Activated CD8-positive, alpha-beta memory T cell treated with anti-CD3 and anti-CD28 coated beads, Interleukin-2, amount 50 U/mL, for 4 hours (primary cell): ENCODE measurements around the gene CTSW.

Experiments used
- DNase-seq: peaks from one replicate; pipeline ENCODE4 v3.0.0-alpha.2; 2020

The CTSW gene

DNA sequence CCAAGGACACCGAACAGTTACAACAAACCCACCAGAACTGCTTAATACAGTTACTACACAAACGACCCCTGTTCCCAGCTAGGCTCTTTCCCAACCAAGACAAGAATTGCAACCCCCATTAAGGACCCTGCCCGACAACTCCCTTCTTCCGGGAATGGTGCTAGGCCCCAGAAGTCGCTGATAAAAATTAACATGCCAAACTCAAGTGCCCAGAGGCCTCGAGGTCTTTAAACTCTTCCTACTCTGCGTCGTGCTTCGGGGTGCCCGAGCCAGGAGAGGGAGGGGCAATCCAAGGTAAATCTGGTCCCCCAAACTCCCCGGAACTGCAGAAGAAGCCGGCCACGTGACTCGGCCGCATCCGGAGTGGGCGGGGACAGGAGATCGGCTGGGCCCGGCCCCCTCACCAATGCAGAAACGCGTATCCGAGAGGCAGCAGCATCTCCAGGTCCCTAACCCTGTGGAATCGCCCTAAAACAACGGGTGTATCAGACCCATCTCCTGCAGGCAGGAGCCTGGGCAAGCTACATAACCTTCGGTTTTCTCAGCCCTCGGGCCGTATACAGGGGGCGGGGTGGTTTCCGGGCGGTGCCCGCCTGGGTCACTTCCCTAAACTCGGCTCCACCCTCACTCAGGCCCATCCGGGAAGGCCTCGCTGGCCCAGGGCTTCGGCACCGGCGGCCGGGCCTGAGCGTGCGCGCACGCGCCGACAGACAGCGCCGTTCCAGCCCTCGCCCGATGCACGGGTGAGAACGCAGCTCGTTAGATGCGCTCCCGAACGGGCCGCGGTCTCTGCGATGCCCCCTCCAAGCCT lies 22.7 kb upstream of the CTSW start:
- peak; percentile 84 for DNase-seq

DNA sequence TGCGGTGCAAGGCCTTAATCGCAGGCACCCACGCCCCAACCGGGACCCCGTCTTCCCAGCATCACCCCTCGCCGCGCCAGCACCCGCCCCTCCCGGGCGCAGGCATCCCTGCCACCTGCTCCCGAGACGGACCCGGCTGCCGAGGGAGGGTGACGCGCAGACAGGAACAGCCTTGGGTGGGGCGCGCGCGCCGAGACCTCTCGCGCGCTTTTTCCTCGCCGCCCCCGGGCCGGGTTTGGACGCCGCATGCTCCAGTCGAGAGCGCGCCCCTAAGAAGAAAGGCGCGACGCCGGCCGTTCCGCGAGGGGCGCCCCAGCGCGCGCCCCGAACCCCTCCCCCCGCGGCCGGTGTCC lies 22.2 kb upstream of the CTSW start:
- DNase-seq, result peak; percentile 74

DNA sequence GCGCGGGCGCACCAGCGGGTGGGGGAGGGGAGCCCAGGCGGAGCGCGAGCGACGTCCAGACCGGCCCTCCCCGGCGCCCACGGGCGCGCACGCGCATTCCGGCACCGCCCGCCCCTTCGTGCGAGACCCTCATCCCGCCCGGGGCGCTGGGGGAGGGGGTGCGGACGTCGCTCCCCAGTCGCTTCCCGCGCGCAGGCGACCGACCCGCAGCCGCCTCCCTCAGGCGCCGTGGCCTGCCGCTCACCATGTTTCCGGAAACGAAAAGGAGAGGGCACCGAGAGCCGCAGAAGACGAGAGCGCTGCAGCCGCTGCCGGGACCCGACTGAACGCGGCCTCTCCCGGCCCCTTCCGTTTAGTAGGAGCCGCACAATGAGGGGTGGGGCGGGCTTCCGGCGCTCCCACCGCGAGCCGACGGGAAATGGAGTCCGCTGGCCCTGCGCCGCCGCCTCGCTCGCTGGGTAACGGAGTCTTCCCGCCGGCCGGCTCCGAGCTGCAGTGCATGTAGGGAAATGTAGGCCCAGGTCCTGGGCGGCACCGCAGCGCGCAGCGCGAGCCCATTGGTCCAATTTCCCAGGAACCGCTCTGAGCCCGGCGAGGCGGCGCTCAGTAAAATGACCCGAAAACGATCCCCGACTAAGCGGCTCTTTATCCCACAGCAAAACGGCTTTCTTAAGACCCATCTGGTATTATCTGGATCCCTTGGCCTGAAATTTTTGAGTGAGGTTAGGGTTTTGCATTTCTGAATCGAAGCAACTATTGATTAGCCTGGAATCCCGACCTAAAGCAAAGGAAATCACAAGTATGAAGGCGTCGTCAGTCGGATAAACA lies 21.6 kb upstream of the CTSW start, which contains the start of gene CFL1:
Gene CFL1, minus strand, starts transcription at position 328 of the 828 bp plus-strand sequence. Its CDS starts 81 bp downstream, at position 247.
- DNase-seq, result peak; percentile 96

DNA sequence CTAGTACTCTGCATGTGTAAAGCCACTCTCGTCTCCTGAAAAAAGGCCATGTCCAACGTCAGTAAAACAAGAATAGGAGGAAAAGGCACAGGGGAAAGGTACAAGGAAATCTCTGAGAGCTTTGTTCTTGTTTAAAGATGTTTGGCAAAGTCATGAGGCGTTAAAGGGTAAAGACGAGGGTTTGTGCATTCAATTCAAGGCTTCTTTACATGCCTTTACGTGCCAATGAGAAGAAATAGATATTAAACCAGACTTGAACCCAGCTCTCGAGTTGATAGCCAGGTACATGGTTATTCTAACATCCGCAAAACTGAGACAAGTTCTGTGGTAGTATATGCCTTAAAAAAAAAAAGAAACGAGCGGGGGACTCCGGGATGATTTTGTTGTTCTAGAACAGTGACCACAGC lies 21.0 kb upstream of the CTSW start:
- no peak for DNase-seq

DNA sequence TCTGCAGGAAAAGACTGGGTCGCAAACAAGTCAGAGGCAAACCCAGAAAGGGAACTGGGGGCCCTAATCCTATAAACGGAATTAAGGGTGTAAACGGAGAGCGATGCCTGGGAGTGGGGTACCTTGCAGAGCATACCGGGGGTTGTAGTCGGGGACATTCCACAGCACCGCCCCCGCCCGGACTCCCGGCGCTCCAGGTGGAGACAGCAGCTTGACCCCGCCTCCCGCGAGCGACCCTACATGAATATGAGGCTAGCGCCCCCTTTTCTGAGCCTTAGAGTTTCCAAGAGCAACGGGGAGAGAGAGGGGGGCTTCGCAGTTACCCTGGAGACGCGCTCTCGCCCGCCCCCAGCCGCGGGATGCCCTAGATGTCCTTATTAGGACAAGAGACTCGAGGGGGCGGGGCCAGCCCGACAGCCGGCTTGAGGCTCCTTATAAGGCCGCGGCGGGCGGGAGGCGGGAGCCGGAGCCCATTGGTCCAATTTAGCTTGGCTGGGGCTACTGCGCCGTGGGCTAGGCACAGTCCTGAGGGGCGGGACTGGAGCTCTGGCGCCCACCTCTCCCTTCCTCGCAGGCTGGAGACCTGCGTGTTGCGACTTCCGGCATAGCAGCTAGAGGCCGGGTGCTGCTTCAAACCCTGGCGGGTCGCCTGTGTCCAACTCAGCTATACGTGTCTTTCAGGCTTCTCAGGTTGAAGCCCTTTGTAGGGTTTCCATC lies 20.4 kb upstream of the CTSW start:
- peak; percentile 97 for DNase-seq

DNA sequence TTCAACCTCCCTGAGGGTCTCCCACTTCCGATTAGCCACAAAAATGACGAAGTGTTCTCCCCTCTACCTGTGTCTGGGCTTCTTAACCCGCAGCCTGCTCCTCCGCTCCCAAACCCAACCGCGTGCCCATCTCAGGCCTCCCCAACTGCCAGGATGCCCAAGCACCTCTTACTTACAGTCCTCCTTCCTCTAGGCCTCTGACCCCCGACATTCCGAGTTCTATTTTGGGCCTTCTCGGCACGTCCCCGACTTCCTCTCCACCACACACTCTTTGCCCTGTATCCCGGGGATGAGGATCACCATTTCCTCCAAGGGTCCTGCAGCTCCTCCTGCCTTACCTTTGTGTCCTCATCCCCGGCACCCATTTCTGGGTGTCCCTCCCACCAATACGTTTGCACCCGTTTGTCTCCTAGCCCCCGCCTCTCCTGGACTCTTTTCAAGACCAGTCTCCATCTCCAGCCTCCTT lies 19.8 kb upstream of the CTSW start:
- DNase-seq, result no peak

DNA sequence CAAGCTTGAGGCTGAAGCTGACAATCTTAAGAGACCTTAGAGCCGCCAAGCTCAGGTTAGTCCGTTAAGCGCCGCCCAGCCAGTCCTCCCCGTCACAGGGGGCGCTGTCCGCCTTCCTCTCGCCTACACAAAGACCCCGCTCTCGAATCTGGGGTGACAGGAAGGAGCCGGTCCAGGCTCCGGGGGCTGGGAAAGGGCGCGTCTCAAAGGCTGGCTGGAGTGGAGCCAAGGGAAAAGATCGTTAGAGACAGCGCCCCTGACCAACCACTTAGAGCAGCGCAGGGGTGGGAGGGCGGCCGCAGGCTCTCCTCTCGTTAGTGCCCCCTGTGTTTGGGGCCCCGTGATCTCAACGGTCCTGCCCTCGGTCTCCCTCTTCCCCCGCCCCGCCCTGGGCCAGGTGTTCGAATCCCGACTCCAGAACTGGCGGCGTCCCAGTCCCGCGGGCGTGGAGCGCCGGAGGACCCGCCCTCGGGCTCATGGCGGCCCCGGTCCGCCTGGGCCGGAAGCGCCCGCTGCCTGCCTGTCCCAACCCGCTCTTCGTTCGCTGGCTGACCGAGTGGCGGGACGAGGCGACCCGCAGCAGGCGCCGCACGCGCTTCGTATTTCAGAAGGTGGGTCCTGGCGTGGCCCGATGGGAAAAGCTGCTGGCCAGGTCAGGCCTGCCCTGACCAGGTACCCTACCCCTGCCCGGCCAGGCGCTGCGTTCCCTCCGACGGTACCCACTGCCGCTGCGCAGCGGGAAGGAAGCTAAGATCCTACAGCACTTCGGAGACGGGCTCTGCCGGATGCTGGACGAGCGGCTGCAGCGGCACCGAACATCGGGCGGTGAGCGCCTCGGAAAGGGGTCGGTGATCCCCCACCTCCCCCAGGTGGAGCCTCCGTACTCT lies 19.1 kb upstream of the CTSW start, which contains the start of gene MUS81:
Gene MUS81, plus strand, starts transcription at position 156 of the 887 bp plus-strand sequence. Its CDS starts 321 bp downstream, at position 477.
- DNase-seq, result peak; percentile 97

DNA sequence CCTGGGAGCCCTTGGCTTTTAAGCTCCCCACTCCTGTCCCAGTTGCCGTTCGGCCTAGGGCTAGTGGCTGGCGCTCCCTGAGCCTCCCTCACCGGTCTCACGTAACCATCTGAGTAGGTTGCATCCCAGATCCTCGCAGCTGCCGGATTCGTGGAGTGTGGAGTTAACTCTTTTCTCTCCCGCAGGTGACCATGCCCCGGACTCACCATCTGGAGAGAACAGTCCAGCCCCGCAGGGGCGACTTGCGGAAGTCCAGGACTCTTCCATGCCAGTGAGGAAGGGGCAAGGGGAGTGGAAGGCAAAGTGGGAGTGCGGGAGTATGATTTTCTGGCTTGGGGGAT lies 18.5 kb upstream of the CTSW start:
- DNase-seq, result no peak

DNA sequence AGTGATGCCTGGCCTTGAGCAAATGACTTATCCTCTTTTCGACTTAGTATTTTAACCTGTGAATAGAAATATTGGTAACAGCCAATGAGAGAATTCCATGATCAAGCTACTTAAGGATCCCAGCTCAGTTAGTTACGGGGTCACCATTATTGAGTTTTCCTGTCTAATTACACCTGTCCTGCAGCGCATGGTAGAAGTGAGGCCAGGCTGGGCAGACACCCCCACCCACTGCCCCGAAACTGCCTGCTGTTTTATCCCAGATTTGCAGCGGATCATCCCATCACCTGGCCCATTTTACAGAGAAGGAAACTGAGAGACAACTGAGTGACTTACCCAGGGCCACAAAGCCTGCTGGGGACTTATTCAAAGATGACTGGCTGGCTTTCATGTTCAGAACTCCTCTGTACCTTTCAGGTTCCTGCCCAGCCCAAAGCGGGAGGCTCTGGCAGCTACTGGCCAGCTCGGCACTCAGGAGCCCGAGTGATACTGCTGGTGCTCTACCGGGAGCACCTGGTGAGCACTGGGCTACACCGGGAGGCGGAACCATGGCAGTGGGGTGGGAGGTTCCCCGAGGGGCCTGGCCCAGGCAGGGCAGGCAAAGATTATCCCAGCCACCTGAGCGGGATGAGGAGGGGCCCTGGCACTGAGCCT lies 18.0 kb upstream of the CTSW start:
- DNase-seq, result no peak

DNA sequence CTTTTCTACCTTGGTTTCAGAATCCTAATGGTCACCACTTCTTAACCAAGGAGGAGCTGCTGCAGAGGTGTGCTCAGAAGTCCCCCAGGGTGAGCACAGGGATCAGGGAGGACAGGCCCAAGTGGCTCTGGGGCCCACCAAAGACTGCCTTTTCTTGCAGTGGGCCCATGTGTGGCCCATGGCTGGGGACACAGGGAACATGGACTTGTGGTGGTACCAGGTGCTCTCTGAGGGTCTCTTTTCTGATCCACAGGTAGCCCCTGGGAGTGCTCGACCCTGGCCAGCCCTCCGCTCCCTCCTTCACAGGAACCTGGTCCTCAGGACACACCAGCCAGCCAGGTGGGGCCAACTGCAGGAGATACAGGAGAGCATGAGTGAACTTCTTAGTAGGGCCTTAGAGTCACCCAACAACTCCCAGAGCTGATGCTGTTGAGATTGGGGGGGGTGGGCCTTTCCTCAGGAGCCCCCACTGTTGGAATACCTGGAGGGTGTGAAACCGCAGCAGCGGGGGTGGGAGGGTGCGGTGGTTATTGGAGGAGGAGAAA lies 17.4 kb upstream of the CTSW start:
- DNase-seq, result no peak

DNA sequence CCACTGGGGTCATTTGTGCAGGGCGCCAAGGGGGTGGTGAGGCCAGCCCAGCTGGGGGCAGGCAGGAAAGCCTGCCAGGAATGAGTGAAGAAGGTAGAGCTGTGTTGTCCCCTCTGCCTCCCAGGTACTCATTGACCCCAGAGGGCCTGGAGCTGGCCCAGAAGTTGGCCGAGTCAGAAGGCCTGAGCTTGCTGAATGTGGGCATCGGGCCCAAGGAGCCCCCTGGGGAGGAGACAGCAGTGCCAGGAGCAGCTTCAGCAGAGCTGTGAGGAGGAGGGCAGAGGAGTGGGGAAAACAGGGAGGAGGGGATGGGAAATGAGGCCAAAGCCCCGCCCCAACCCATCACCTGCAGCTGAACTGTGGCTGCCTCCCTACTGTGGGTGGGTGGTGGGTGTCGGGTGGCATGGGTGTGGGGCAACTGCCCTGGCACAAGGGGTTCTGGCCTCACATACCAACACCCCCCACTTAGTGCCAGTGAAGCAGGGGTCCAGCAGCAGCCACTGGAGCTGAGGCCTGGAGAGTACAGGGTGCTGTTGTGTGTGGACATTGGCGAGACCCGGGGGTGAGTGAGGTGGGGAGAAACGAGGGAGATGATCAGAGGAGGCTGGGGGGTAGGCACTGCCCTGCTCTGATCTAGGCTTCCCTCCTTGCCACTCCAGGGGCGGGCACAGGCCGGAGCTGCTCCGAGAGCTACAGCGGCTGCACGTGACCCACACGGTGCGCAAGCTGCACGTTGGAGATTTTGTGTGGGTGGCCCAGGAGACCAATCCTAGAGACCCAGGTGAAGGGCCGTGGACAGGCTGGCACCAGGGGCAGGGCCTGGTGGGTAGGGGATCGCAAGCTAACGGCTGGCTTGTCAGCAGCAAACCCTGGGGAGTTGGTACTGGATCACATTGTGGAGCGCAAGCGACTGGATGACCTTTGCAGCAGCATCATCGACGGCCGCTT lies 16.4 kb upstream of the CTSW start:
- DNase-seq, result no peak

DNA sequence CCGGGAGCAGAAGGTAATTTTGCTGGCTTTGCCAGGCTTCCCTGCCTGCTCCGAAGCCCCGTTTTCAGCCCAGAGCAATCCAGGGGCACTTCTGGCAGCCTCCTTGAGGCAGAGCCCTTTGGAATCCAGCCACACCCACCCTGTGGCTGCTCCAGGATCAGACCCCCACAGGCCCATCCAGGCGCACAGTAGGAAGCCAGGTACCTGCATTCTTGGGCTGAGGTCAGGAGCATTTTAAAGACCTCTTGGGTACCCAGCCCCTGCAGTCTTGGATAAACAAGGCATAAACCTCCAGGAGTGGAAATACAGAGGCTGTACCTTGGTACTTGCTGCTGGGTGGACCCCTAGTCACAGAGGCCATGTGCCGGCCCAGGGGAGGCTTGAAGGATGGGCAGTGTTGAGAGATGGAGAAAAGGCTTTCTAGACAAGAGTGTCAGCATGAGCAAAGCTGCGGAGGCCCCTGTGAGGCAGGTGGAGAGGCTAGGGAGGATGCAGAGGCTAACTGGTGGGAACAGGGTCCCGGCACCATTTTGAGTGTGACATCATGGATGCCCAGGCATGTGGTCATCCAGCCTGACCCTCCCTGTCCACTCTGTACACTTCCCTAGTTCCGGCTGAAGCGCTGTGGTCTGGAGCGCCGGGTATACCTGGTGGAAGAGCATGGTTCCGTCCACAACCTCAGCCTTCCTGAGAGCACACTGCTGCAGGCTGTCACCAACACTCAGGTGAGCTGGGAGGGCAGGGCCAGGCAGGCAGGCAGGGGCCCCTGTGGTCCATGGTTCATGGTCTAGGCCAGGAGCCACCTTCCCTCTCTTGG lies 15.5 kb upstream of the CTSW start:
- no peak for DNase-seq

DNA sequence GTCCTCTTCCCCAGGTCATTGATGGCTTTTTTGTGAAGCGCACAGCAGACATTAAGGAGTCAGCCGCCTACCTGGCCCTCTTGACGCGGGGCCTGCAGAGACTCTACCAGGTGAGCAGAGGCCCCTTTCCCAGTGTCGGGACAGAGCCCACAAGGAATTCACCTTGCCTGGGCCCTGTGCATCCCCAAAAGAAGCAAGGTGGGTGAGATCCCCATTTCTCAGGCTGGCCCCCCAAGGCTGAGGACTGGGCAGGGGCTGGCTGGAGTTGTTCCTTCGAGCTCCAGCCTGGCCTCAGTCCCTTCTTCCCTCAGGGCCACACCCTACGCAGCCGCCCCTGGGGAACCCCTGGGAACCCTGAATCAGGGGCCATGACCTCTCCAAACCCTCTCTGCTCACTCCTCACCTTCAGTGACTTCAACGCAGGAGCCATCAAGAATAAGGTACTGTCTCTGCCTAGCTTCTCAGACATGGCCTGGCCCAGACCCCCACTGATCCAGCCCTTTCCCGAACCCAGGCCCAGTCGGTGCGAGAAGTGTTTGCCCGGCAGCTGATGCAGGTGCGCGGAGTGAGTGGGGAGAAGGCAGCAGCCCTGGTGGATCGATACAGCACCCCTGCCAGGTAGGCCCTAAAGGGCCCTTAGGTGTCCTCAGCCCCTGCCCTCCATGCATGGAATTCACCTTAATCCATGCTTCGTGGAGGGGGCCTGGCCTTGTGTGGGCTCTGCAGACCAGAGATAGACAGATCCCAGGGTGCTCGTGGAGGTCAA lies 14.7 kb upstream of the CTSW start:
- no peak for DNase-seq

DNA sequence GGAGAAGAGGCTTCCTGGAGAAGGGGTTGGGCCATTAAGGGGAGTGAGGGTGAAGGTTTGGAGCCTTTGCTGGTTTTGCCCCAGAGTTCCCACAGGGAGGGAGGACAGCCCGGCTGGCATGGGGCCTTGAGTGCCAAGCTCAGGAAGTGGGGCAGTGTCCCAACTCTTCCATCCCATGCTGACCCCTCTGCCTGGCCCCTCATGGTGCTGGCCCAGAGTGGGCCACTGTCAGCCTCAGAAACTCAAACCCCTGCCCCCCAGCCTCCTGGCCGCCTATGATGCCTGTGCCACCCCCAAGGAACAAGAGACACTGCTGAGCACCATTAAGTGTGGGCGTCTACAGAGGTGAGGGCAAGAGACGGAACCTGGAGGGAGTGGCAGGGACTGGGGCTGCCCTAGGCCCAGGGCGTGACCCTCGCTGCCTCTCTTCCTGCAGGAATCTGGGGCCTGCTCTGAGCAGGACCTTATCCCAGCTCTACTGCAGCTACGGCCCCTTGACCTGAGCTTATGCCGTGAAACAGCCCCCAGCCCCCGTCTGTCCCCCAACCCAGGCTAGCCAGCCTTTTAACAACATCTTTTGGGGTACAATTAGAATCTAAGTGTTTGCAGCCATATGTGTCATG lies 14.0 kb upstream of the CTSW start:
- DNase-seq, result no peak

DNA sequence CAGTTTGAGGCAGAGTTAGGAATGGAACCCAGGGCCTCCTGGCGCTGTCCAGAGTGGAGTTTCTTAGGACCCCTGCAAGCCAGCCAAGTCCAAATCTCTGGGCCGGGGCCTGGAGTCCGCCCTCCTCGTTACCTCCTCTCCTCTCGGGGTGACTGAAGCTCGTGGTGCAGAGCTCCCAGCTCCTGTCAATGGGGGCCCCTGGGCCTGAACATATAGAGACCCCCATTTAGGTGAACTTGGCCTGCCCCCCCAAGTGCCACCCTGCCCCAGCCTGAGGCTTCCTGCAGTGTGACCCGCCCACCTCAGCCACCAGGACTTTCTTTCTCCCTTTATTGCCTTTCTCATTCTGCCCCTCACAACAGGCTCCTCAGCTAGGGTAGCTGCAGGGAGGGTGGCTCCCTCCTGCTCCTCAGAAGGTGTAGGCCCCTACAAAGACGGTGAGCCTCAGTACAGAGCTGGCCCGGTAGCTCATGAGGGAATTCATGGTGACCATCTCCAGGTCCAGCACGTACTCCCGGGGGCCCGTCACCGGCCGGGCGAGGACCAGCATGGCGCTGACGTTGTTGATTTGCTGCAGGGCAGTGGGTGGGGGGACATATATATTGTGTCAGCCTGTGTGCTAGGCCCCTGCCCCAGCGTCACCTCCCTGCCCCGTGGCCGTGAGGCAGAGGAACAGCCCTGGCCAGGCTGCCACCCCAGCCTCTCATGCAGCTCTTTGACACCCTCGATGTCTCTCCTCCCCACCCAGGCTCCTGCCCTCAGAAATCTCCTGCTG lies 12.9 kb upstream of the CTSW start:
- no peak for DNase-seq

DNA sequence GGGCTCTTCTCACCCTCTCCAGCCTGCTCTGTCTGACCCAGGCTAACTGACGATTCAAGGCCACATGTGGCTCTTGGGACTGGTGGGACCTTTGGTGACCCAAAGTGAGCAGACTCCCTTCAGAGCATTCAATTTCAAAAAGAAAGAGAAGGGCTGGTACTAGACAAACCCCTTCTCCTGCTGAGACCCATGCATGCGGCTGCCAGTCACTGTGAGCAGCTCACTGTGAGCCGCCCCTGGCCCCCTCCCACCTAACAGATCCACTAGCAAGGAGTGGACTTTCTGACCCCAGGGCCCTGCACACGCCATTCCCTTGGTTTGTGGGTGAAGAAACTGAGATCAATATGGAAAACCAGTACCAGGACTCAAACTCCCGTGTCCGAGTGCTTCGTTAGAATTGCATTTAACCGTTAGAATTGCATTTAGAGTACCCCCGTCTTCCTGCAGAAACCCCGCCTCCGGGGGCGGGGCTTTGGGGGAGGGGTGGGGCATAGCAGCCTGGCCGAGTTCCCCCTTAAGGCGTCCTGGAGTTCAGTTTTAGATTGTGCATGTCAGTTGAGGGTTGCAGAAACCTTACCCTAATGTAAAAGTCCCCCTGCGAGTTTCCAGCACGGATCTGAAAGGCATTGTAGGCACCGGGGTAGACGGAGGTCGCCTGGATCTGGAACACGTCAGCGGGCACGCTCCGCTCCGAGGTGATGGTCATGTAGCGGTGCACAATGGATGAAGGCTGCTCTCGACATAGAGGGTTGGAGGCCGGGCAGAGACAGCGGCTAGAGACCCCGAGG lies 12.2 kb upstream of the CTSW start:
- no peak for DNase-seq
